Neural progenitor cell (in vitro differentiated cells): ENCODE results near the gene CCDC63. TPM values are rescaled to one million over a fixed set of nuclear protein-coding genes. Genes with fewer than 3 reads are reported as not detected.
A peak's percentile ranks its signal among the peaks of the same experiment; 100 is the strongest.
"Not testable (repeated sequence)": the region's sequence is repeated elsewhere in the genome, so short reads cannot be mapped to it uniquely, and the experiment has no call there.

Experiments
- DNase-seq: peaks from one replicate; pipeline ENCODE4 v3.0.0-alpha.2; 2016; ENCODE audit warnings: low spot score
- H2AFZ ChIP-seq: fragments of 200-600 bp; sonication (generic); replicated peaks from 2 replicates; pipeline ENCODE4 v1.6.1; 2016; ENCODE audit warnings: antibody characterized with exemption
- H3F3A ChIP-seq: fragments of 200-600 bp; sonication (generic); 2 replicates; pipeline ENCODE4 v1.6.1; 2016; ENCODE audit warnings: antibody characterized with exemption, low read depth
- H3K27ac ChIP-seq: fragments of 200-600 bp; sonication (generic); 2 replicates; pipeline ENCODE4 v1.5.1; 2016; ENCODE audit warnings: mild to moderate bottlenecking
- H3K27me3 ChIP-seq: fragments of 200-600 bp; sonication (generic); 2 replicates; pipeline ENCODE4 v1.6.1; 2016; ENCODE audit warnings: mild to moderate bottlenecking, moderate library complexity
- H3K36me3 ChIP-seq: fragments of 200-600 bp; sonication (generic); 2 replicates; pipeline ENCODE4 v1.5.1; 2016
- H3K4me1 ChIP-seq: fragments of 200-600 bp; sonication (generic); 2 replicates; pipeline ENCODE4 v1.6.1; 2016; ENCODE audit warnings: mixed run types
- H3K4me2 ChIP-seq: fragments of 200-600 bp; sonication (generic); 2 replicates; pipeline ENCODE4 v1.6.1; 2016
- H3K4me3 ChIP-seq: fragments of 200-600 bp; sonication (generic); 2 replicates; pipeline ENCODE4 v1.5.1; 2016
- H3K79me2 ChIP-seq: fragments of 200-600 bp; sonication (generic); 2 replicates; pipeline ENCODE4 v1.6.1; 2016; ENCODE audit warnings: low read depth
- H3K9ac ChIP-seq: fragments of 200-600 bp; sonication (generic); 2 replicates; pipeline ENCODE4 v1.6.1; 2016
- H3K9me3 ChIP-seq: fragments of 200-600 bp; sonication (generic); 2 replicates; pipeline ENCODE4 v1.5.1; 2016; ENCODE audit warnings: low read depth
- H4K20me1 ChIP-seq: fragments of 200-600 bp; sonication (generic); 2 replicates; pipeline ENCODE4 v1.6.1; 2016; ENCODE audit warnings: low read depth
- H3K27ac Mint-ChIP-seq: 3 replicates; pipeline ENCODE4 v1.8.0; 2021; ENCODE audit warnings: mixed read lengths
- H3K27me3 Mint-ChIP-seq: 2 replicates; pipeline ENCODE4 v1.8.0; 2022; ENCODE audit warnings: low read depth, mild to moderate bottlenecking, inconsistent platforms, moderate library complexity, mixed read lengths; ENCODE audit not compliant: insufficient read depth
- H3K36me3 Mint-ChIP-seq: 3 replicates; pipeline ENCODE4 v1.8.0; 2021; ENCODE audit warnings: mixed read lengths
- H3K4me1 Mint-ChIP-seq: 3 replicates; pipeline ENCODE4 v1.8.0; 2021; ENCODE audit warnings: mixed read lengths
- H3K4me3 Mint-ChIP-seq: 3 replicates; pipeline ENCODE4 v1.8.0; 2021; ENCODE audit warnings: mild to moderate bottlenecking, moderate library complexity, mixed read lengths
- H3K9me3 Mint-ChIP-seq: 3 replicates; pipeline ENCODE4 v1.8.0; 2020; ENCODE audit warnings: mixed read lengths
- CTCF ChIP-seq: fragments of 200-600 bp; sonication (generic); IDR thresholded peaks from 2 replicates; pipeline ENCODE4 v1.5.1; 2017; ENCODE audit warnings: antibody characterized with exemption, mild to moderate bottlenecking
- EZH2 ChIP-seq: fragments of 200-600 bp; sonication (generic); IDR thresholded peaks from 2 replicates; pipeline ENCODE4 v1.6.1; 2017; ENCODE audit warnings: antibody characterized with exemption, mild to moderate bottlenecking, moderate library complexity
- EZH2phosphoT487 ChIP-seq: fragments of 200-600 bp; sonication (generic); IDR thresholded peaks from 2 replicates; pipeline ENCODE4 v1.6.1; 2017; ENCODE audit warnings: antibody characterized with exemption
- total RNA-seq: library from RNA; depleted of rRNA; stranded (reverse); fragments of >200 nt; gene quantifications from 2 replicates; pipeline ENCODE4 v1.2.3, GENCODE V29; 2015; ENCODE audit warnings: low replicate concordance

Gene CCDC63
- total RNA-seq, 1 donor from 2014 or later: 0.24 TPM

- no peaks in the 10 kb centered on the region for H3K9me3 ChIP-seq
- H3K9ac ChIP-seq: no peak overlapping the region
- no peaks in the 10 kb centered on the region for H4K20me1 ChIP-seq
- H3K4me3 Mint-ChIP-seq: no peak overlapping the region
- H3K4me3 ChIP-seq: no peak overlapping the region
- H3K4me1 Mint-ChIP-seq: peaks cover 36% of the 10 kb centered on the region
- TF ChIP-seq EZH2phosphoT487: no peak
- TF ChIP-seq EZH2: no peak
- TF ChIP-seq CTCF: no peak
- H3F3A ChIP-seq: peaks cover 50% of the 10 kb centered on the region
- H3K27me3 ChIP-seq: no peaks in the 10 kb centered on the region
- H3K27ac Mint-ChIP-seq: peak overlapping the region; percentile 64
- H2AFZ ChIP-seq: no peak overlapping the region
- H3K9me3 Mint-ChIP-seq: no peaks in the 10 kb centered on the region
- peak; percentile 63 for DNase-seq
- H3K4me1 ChIP-seq: peaks cover 47% of the 10 kb centered on the region
- H3K36me3 ChIP-seq: no peaks in the 10 kb centered on the region
- H3K4me2 ChIP-seq: no peak overlapping the region
- peaks cover 10% of the 10 kb centered on the region for H3K27me3 Mint-ChIP-seq
- H3K27ac ChIP-seq: peak overlapping the region; percentile 71
- H3K79me2 ChIP-seq: no peaks in the 10 kb centered on the region
- no peaks in the 10 kb centered on the region for H3K36me3 Mint-ChIP-seq
Measured at GRCh38 chr12:110857528-110857927, 10.7 kb downstream of the CCDC63 start.

GRCh38 chr12:110857954-110858353, 11.2 kb downstream of the CCDC63 start:
- not testable (repeated sequence) for DNase-seq, H4K20me1 ChIP-seq, H3K27me3 ChIP-seq, H3K4me3 Mint-ChIP-seq, H3K4me2 ChIP-seq, H3K9me3 Mint-ChIP-seq, H3K9ac ChIP-seq, H3K36me3 ChIP-seq, H3K79me2 ChIP-seq, H3K9me3 ChIP-seq, H2AFZ ChIP-seq, H3K4me3 ChIP-seq, H3K36me3 Mint-ChIP-seq
- peaks cover 51% of the 10 kb centered on the region for H3K4me1 ChIP-seq
- Mint-ChIP-seq H3K4me1 (peaks cover 40% of the 10 kb centered on the region), H3K27ac (peak overlapping the region; percentile 64), H3K27me3 (peaks cover 10% of the 10 kb centered on the region)
- peaks cover 54% of the 10 kb centered on the region for H3F3A ChIP-seq
- H3K27ac ChIP-seq: peak overlapping the region; percentile 71

GRCh38 chr12:110858848-110859247, 12.1 kb downstream of the CCDC63 start:
- peaks cover 48% of the 10 kb centered on the region for H3K4me1 ChIP-seq
- peak overlapping the region; percentile 30 for H3K27ac Mint-ChIP-seq
- TF ChIP-seq EZH2phosphoT487: no peak
- no peak for TF ChIP-seq CTCF
- TF ChIP-seq EZH2: no peak
- no peak overlapping the region for H2AFZ ChIP-seq
- no peaks in the 10 kb centered on the region for H4K20me1 ChIP-seq
- no peak overlapping the region for H3K4me3 ChIP-seq
- peaks cover 58% of the 10 kb centered on the region for H3F3A ChIP-seq
- H3K27ac ChIP-seq: no peak overlapping the region
- H3K36me3 Mint-ChIP-seq: no peaks in the 10 kb centered on the region
- peak; percentile 30 for DNase-seq
- H3K79me2 ChIP-seq: no peaks in the 10 kb centered on the region
- H3K4me2 ChIP-seq: no peak overlapping the region
- no peaks in the 10 kb centered on the region for H3K36me3 ChIP-seq
- no peaks in the 10 kb centered on the region for H3K9me3 Mint-ChIP-seq
- no peaks in the 10 kb centered on the region for H3K27me3 ChIP-seq
- no peaks in the 10 kb centered on the region for H3K9me3 ChIP-seq
- H3K27me3 Mint-ChIP-seq: peaks cover 6% of the 10 kb centered on the region
- H3K9ac ChIP-seq: no peak overlapping the region
- H3K4me3 Mint-ChIP-seq: no peak overlapping the region
- H3K4me1 Mint-ChIP-seq: peaks cover 37% of the 10 kb centered on the region

- Mint-ChIP-seq H3K4me3 (peak overlapping the region; percentile 7), H3K36me3 (no peaks in the 10 kb centered on the region), H3K9me3 (peaks cover 3% of the 10 kb centered on the region), H3K27ac (peak overlapping the region; percentile 94), H3K4me1 (peaks cover 36% of the 10 kb centered on the region), H3K27me3 (peaks cover 6% of the 10 kb centered on the region)
- no peaks in the 10 kb centered on the region for H3K9me3 ChIP-seq
- H4K20me1 ChIP-seq: no peaks in the 10 kb centered on the region
- peaks cover 46% of the 10 kb centered on the region for H3K4me1 ChIP-seq
- no peak overlapping the region for H3K4me3 ChIP-seq
- peak overlapping the region; percentile 98 for H3K27ac ChIP-seq
- TF ChIP-seq EZH2phosphoT487 (peak; percentile 67), EZH2 (no peak), CTCF (no peak)
- H2AFZ ChIP-seq: no peak overlapping the region
- H3F3A ChIP-seq: peaks cover 58% of the 10 kb centered on the region
- no peak overlapping the region for H3K9ac ChIP-seq
- peak overlapping the region; percentile 53 for H3K4me2 ChIP-seq
- no peaks in the 10 kb centered on the region for H3K36me3 ChIP-seq
- peak; percentile 93 for DNase-seq
- H3K27me3 ChIP-seq: no peaks in the 10 kb centered on the region
- no peaks in the 10 kb centered on the region for H3K79me2 ChIP-seq
Measured at GRCh38 chr12:110860833-110861296, 14.1 kb downstream of the CCDC63 start.
